Caki2 (cell line): ENCODE measurements around the gene FXR2. TPM values are rescaled to one million over a fixed set of nuclear protein-coding genes. Genes with fewer than 3 reads are reported as not detected.

Experiments used
- total RNA-seq: library from RNA; depleted of rRNA; stranded (reverse); fragments of >200 nt; shearing (Covaris generic); gene quantifications from 2 replicates; pipeline ENCODE4 v1.2.3, GENCODE V29; 2014; ENCODE audit warnings: low replicate concordance; rRNA removed

FXR2 gene
- total RNA-seq, 1 experiment from 2014 or later, result 48.8 TPM

Other genes with a start within 250 kb of the FXR2 start
- 1.8 and 2.9 TPM in 2 replicates for gene TNK1, start 233.8 kb downstream of the FXR2 start, total RNA-seq
- 5.6 and 14.4 TPM in 2 replicates for gene PLSCR3, start 220.4 kb downstream of the FXR2 start, total RNA-seq
- gene TMEM256, start 210.8 kb downstream of the FXR2 start, total RNA-seq, result 132 and 200 TPM in 2 replicates
- 1.1 TPM in 1 of 2 replicates, not detected in the other for gene NLGN2, start 207.1 kb downstream of the FXR2 start, total RNA-seq
- gene SPEM1, start 194.6 kb downstream of the FXR2 start, total RNA-seq, result not detected in 2 replicates
- not detected in 2 replicates for gene SPEM2, start 189.3 kb downstream of the FXR2 start, total RNA-seq
- not detected in 2 replicates for gene SPEM3, start 186.0 kb downstream of the FXR2 start, total RNA-seq
- gene TMEM102, start 179.5 kb downstream of the FXR2 start, total RNA-seq, result 2.9 and 6.7 TPM in 2 replicates
- gene FGF11, start 175.4 kb downstream of the FXR2 start, total RNA-seq, result 0.06 and 0.98 TPM in 2 replicates
- 4.0 and 11.0 TPM in 2 replicates for gene CHRNB1, start 169.8 kb downstream of the FXR2 start, total RNA-seq
- 4.6 and 5.8 TPM in 2 replicates for gene ZBTB4, start 135.3 kb downstream of the FXR2 start, total RNA-seq
- not detected in 2 replicates for gene SLC35G6, start 133.5 kb downstream of the FXR2 start, total RNA-seq
- gene POLR2A, start 130.5 kb downstream of the FXR2 start, total RNA-seq, result 10.9 and 11.8 TPM in 2 replicates
- 0.24 TPM in 1 of 2 replicates, not detected in the other for gene TNFSF12, start 65.8 kb downstream of the FXR2 start, total RNA-seq
- 5.1 and 6.2 TPM in 2 replicates for gene TNFSF13, start 56.1 kb downstream of the FXR2 start, total RNA-seq
- 105 and 115 TPM in 2 replicates for gene SENP3, start 53.0 kb downstream of the FXR2 start, total RNA-seq
- gene CD68, start 35.3 kb downstream of the FXR2 start, total RNA-seq, result 57.9 and 93.2 TPM in 2 replicates
- 96.4 and 130 TPM in 2 replicates for gene MPDU1, start 31.0 kb downstream of the FXR2 start, total RNA-seq
- gene SOX15, start 24.8 kb downstream of the FXR2 start, total RNA-seq, result not detected in 2 replicates
- gene SAT2, start 12.9 kb upstream of the FXR2 start, total RNA-seq, result 49.8 and 51.8 TPM in 2 replicates
- 0.20 TPM in 1 of 2 replicates, not detected in the other for gene SHBG, start 15.2 kb upstream of the FXR2 start, total RNA-seq
- not detected in 2 replicates for gene ATP1B2, start 36.0 kb upstream of the FXR2 start, total RNA-seq
- gene TP53, start 72.6 kb upstream of the FXR2 start, total RNA-seq, result 24.4 and 27.3 TPM in 2 replicates
- 18.6 and 23.1 TPM in 2 replicates for gene WRAP53, start 73.6 kb upstream of the FXR2 start, total RNA-seq
- gene EFNB3, start 90.3 kb upstream of the FXR2 start, total RNA-seq, result not detected in 2 replicates
- 1.0 TPM in 1 of 2 replicates, not detected in the other for gene DNAH2, start 102.8 kb upstream of the FXR2 start, total RNA-seq
- gene KDM6B, start 219.3 kb upstream of the FXR2 start, total RNA-seq, result 0.27 TPM in 1 of 2 replicates, not detected in the other
- gene TMEM88, start 240.2 kb upstream of the FXR2 start, total RNA-seq, result not detected in 2 replicates
- gene NAA38, start 242.7 kb upstream of the FXR2 start, total RNA-seq, result 52.9 and 61.3 TPM in 2 replicates
- gene CYB5D1, start 243.1 kb upstream of the FXR2 start, total RNA-seq, result 4.6 and 4.7 TPM in 2 replicates